ENCODE data around the gene SLIT1.

The SLIT1 gene

DNA sequence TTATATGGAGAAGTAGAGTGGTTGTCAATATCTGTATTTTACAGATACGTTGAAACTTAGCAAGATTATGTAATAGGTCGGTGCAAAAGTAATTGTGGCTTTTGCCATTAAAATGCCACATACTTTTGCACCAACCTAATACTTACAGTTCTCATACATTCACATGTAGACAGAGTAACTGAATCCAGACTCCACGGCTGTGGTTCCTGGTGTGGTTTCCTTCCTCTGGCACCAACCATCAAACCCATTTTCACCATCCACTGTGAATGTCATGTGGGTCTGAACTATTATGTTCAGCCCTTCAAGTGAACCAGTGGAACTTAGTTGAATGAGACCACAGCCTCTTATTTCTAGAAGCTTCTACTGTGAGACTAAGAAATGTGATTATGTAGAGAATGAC is 31.5 kb upstream of the SLIT1 start:
- no peak overlapping the region for H3K4me3 ChIP-seq (ENCODE audit: low read length)
- H3K27me3 ChIP-seq (ENCODE audit: control insufficient read depth, insufficient read depth, low read length), result no peaks in the 10 kb centered on the region

DNA sequence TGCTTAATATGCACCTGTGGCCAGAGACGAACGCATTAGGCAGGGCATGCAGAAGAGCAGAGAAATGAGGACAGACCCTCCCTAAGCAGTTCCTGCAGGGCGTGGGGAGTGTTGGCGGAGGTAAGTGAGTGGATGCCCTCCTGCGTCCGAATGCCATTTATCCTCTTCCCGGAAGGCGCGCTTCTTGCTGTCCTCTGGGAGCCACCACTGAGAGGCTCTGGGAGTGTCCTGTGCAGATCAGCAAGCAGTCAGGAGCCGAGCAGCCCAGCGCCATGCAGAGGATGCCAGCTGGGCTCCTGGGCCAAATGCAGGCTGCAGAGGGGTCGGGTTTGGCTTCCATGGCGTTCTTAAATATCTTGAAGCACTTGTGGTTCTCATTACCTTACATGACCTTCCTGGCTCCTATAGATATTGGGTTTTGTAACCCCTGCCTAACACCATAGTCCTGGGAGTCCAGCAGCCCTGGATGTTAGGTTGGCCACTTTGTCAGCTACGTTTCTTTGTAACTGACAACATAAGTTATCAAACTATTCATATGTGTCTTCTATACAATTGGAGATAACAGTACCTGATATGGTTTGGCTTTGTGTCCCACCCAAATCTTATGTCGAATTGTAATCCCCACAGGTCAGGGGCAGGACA is 30.0 kb upstream of the SLIT1 start:
- Histone ChIP-seq H3K4me3 (ENCODE audit: low read length) (no peak overlapping the region), H3K9ac (ENCODE audit: low read length) (no peak overlapping the region), H3K4me1 (ENCODE audit: control insufficient read depth, low read depth, low read length) (no peaks in the 10 kb centered on the region), H3K36me3 (ENCODE audit: control insufficient read depth, low read depth, low read length) (no peaks in the 10 kb centered on the region), H3K9me3 (ENCODE audit: control insufficient read depth, low read depth, low read length) (no peaks in the 10 kb centered on the region), H3K27me3 (ENCODE audit: control insufficient read depth, insufficient read depth, low read length) (no peaks in the 10 kb centered on the region), H3K27ac (ENCODE audit: low read length) (no peak overlapping the region)

More for the DNA sequence above, 31.5 kb upstream of the SLIT1 start:
- Histone ChIP-seq H3K27ac (ENCODE audit: low read length) (no peak overlapping the region), H3K9ac (ENCODE audit: low read length) (no peak overlapping the region), H3K4me1 (ENCODE audit: control insufficient read depth, low read depth, low read length) (peaks cover 4% of the 10 kb centered on the region), H3K9me3 (ENCODE audit: control insufficient read depth, low read depth, low read length) (no peaks in the 10 kb centered on the region), H3K36me3 (ENCODE audit: control insufficient read depth, low read depth, low read length) (no peaks in the 10 kb centered on the region)

DNA sequence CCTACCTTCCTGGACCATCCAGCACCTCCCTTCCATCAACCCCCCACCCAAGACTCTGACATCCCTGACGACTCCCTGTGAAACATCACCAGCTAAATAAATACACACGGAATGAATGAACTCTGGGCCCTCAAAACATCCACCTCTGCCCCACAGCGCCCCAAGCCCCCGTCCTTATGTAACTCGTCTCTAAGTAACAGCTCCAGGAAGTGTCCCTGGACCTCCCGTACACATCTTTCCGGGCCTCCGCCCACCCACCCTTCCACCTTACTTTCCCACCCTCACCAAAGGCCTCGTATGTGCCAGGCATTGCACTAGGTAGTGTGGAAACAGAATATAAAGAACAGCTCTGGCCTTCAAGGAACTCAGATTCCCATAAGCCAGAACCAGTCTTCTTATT is 27.7 kb upstream of the SLIT1 start:
- Histone ChIP-seq H3K27me3 (ENCODE audit: control insufficient read depth, insufficient read depth, low read length) (no peaks in the 10 kb centered on the region), H3K9me3 (ENCODE audit: control insufficient read depth, low read depth, low read length) (no peaks in the 10 kb centered on the region), H3K27ac (ENCODE audit: low read length) (no peak overlapping the region), H3K9ac (ENCODE audit: low read length) (no peak overlapping the region), H3K4me1 (ENCODE audit: control insufficient read depth, low read depth, low read length) (no peaks in the 10 kb centered on the region), H3K36me3 (ENCODE audit: control insufficient read depth, low read depth, low read length) (no peaks in the 10 kb centered on the region), H3K4me3 (ENCODE audit: low read length) (no peak overlapping the region)

DNA sequence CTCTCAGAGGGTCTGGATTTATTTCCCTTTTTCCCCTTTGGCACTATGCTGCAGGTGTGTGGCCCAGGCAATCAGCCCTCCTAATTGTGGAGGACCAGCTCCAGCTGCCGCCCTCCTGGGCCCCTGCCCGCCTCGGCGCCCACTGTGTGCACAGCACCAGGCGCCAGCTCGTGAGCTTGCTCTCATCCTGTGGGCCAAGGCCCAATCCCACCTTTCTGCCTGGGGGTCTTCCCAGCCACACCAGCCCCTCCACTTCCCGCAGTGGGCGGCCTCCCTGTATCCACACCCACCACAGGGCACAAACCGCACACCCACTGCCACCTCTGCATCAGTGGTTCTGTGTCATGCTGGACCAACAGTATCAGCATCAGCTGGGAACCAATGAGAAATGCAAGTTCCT is 25.5 kb upstream of the SLIT1 start:
- Histone ChIP-seq H3K27me3 (ENCODE audit: control insufficient read depth, insufficient read depth, low read length) (no peaks in the 10 kb centered on the region), H3K4me3 (ENCODE audit: low read length) (no peak overlapping the region), H3K9me3 (ENCODE audit: control insufficient read depth, low read depth, low read length) (no peaks in the 10 kb centered on the region), H3K4me1 (ENCODE audit: control insufficient read depth, low read depth, low read length) (no peaks in the 10 kb centered on the region), H3K36me3 (ENCODE audit: control insufficient read depth, low read depth, low read length) (no peaks in the 10 kb centered on the region), H3K9ac (ENCODE audit: low read length) (no peak overlapping the region), H3K27ac (ENCODE audit: low read length) (no peak overlapping the region)

DNA sequence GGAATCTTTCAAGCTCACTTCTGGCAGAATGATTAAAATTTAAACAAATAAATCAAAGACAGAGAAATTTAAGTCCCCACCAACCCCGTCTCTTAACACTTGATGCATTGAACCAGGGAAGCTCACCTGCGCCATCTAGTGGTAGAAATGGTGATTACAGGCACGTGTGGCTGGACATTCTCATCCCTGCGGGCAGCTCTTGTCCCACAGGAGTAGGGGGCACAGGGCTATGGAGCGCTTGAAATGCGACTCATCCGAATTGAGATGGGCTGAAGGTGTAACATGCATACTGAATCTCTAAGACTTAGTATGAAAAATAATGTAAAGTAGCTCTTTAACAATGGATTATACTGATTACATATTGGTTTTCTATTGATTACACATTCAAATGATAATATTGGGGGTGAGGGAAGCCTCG is 24.8 kb upstream of the SLIT1 start:
- Histone ChIP-seq H3K27me3 (ENCODE audit: control insufficient read depth, insufficient read depth, low read length) (no peaks in the 10 kb centered on the region), H3K4me1 (ENCODE audit: control insufficient read depth, low read depth, low read length) (no peaks in the 10 kb centered on the region), H3K4me3 (ENCODE audit: low read length) (no peak overlapping the region), H3K27ac (ENCODE audit: low read length) (no peak overlapping the region), H3K9ac (ENCODE audit: low read length) (no peak overlapping the region), H3K36me3 (ENCODE audit: control insufficient read depth, low read depth, low read length) (no peaks in the 10 kb centered on the region), H3K9me3 (ENCODE audit: control insufficient read depth, low read depth, low read length) (no peaks in the 10 kb centered on the region)

DNA sequence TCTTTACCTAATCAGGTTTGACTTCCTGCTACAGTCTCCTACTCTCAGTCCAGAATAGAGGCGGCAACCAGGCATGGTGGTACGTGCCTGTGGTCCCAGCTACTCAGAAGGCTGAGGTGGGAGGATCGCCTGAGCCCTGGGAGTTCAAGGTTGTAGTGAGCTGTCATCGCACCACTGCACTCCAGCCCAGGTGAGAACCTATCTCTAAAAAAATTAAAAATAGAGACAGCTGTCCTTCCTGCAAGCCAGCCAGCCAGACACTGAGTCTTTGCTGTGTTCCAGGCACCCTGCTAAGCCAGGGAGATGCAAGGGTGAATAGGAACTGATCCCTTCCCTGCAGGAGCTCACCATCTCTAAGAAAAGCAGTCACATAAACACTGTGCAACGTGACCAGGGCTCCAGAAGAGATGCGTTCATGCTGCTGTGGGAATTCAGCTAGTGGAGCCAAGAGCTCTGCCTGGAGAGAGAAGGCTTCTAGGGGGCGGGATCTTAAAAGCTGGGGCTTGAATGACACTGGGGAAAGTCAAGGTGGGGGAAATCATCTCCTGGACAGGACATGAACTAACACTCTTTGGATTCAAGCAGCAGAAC is 22.1 kb upstream of the SLIT1 start:
- Histone ChIP-seq H3K27me3 (ENCODE audit: control insufficient read depth, insufficient read depth, low read length) (no peaks in the 10 kb centered on the region), H3K36me3 (ENCODE audit: control insufficient read depth, low read depth, low read length) (no peaks in the 10 kb centered on the region), H3K27ac (ENCODE audit: low read length) (no peak overlapping the region), H3K9me3 (ENCODE audit: control insufficient read depth, low read depth, low read length) (no peaks in the 10 kb centered on the region), H3K4me1 (ENCODE audit: control insufficient read depth, low read depth, low read length) (no peaks in the 10 kb centered on the region), H3K9ac (ENCODE audit: low read length) (no peak overlapping the region), H3K4me3 (ENCODE audit: low read length) (no peak overlapping the region)

DNA sequence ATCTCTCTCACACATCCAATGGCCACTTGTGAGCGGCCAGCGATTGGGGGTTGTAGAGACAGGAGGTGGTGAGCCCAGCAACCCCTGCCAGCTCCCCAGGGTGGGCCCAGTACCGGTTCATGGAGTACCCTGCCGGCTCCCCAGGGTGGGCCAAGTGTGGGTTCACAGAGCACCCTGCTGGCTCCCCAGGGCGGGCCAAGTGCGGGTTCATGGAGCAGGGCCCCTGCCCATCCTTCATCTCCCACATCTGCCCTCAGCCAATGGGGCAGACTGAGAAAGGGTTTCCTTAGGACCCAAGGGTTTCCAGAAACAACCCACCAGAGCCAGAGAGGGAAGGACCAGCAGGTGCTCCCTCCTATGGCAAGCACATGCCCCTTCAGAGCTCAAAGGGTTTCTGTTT is 21.4 kb upstream of the SLIT1 start:
- H3K9ac ChIP-seq (ENCODE audit: low read length), result no peak overlapping the region
- no peak overlapping the region for H3K4me3 ChIP-seq (ENCODE audit: low read length)
- no peaks in the 10 kb centered on the region for H3K36me3 ChIP-seq (ENCODE audit: control insufficient read depth, low read depth, low read length)
- no peaks in the 10 kb centered on the region for H3K9me3 ChIP-seq (ENCODE audit: control insufficient read depth, low read depth, low read length)
- H3K27ac ChIP-seq (ENCODE audit: low read length), result no peak overlapping the region
- H3K27me3 ChIP-seq (ENCODE audit: control insufficient read depth, insufficient read depth, low read length), result no peaks in the 10 kb centered on the region
- no peaks in the 10 kb centered on the region for H3K4me1 ChIP-seq (ENCODE audit: control insufficient read depth, low read depth, low read length)

DNA sequence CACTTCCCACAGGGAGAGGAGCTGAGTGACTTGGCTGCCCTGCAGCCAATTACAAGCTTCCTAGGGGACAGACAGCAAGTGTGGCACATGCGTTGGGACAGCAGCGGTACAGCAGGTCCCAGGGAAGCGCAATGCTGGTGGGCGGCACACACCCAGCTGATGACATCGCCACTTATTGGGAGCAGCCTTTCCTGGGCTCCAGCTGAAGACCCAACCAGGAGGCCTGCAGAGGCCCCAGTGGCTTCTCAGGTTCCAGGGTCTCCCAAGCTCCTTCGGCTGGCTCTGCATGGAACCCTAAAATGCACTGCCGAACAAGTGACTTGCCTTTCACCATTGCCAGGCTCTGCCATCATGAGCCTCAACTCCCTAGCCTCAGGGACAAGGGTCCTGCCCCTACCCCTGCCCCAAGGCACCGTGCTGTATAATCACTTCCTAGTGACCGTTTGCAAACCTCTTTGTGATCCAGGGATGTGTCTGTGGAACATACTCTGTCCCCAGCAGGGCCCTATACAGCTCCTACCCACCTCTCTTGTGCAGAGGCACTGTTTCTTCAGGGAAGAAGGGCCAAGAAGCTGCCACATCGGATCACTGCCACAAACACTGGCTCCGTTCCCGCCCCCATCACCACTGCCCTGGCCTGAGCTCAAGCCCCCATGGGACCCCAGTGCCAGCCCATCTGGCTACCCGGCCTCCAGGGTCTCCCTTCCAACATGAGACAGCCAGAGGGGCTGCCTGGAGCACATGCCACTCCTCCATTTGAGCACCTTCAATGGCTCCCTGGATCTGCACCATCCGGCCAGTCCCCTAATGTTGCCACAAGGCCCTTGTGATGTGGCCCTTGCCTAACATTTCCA is 19.3 kb upstream of the SLIT1 start:
- Histone ChIP-seq H3K9ac (ENCODE audit: low read length) (no peak overlapping the region), H3K27me3 (ENCODE audit: control insufficient read depth, insufficient read depth, low read length) (no peaks in the 10 kb centered on the region), H3K36me3 (ENCODE audit: control insufficient read depth, low read depth, low read length) (no peaks in the 10 kb centered on the region), H3K9me3 (ENCODE audit: control insufficient read depth, low read depth, low read length) (no peaks in the 10 kb centered on the region), H3K4me3 (ENCODE audit: low read length) (no peak overlapping the region), H3K27ac (ENCODE audit: low read length) (no peak overlapping the region), H3K4me1 (ENCODE audit: control insufficient read depth, low read depth, low read length) (no peaks in the 10 kb centered on the region)

DNA sequence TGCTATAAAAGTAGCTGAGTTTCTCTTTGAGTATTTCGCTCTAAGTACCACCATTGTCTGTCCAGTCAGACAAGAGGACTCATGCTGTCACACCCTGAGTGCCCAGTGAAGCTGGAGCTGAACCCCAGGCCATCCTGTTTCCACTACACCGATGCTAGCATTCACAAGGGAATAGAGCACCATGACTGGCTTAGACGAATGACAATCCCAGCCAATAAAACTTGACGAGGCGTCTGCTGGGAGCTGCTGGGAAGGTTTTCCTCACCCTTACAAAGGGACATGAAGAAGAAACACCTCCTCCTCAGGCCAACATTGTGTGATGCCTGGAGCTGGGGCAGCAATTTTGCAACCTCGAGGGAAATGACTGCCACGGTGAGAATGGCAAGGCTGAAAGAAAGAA is 17.5 kb upstream of the SLIT1 start:
- H3K4me3 ChIP-seq (ENCODE audit: low read length), result no peak overlapping the region
- H3K9ac ChIP-seq (ENCODE audit: low read length), result no peak overlapping the region
- H3K36me3 ChIP-seq (ENCODE audit: control insufficient read depth, low read depth, low read length), result no peaks in the 10 kb centered on the region
- H3K27ac ChIP-seq (ENCODE audit: low read length), result no peak overlapping the region
- H3K4me1 ChIP-seq (ENCODE audit: control insufficient read depth, low read depth, low read length), result no peaks in the 10 kb centered on the region
- no peaks in the 10 kb centered on the region for H3K27me3 ChIP-seq (ENCODE audit: control insufficient read depth, insufficient read depth, low read length)
- no peaks in the 10 kb centered on the region for H3K9me3 ChIP-seq (ENCODE audit: control insufficient read depth, low read depth, low read length)

DNA sequence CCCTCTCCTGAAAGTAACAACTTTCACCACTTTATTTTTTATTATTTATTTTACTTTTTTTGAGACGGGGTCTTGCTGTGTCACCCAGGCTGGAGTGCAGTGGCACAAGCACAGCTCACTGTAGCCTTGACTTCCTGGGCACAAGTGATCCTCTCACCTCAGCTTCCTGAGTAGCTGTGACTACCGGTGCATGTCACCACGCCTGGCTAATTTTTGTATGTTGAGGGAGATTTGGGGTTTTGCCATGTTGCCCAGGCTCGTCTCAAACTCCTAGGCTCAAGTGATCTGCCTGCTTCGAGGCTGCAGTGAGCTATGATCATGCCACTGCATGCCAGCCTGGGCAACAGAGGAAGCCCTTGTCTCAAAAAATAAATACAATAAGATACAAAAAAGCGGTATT is 14.9 kb upstream of the SLIT1 start:
- H3K9me3 ChIP-seq (ENCODE audit: control insufficient read depth, low read depth, low read length), result no peaks in the 10 kb centered on the region
- H3K27ac ChIP-seq (ENCODE audit: low read length), result no peak overlapping the region
- no peak overlapping the region for H3K9ac ChIP-seq (ENCODE audit: low read length)
- no peaks in the 10 kb centered on the region for H3K36me3 ChIP-seq (ENCODE audit: control insufficient read depth, low read depth, low read length)
- H3K4me3 ChIP-seq (ENCODE audit: low read length), result no peak overlapping the region
- H3K4me1 ChIP-seq (ENCODE audit: control insufficient read depth, low read depth, low read length), result peaks cover 3% of the 10 kb centered on the region
- peaks cover 16% of the 10 kb centered on the region for H3K27me3 ChIP-seq (ENCODE audit: control insufficient read depth, insufficient read depth, low read length)

DNA sequence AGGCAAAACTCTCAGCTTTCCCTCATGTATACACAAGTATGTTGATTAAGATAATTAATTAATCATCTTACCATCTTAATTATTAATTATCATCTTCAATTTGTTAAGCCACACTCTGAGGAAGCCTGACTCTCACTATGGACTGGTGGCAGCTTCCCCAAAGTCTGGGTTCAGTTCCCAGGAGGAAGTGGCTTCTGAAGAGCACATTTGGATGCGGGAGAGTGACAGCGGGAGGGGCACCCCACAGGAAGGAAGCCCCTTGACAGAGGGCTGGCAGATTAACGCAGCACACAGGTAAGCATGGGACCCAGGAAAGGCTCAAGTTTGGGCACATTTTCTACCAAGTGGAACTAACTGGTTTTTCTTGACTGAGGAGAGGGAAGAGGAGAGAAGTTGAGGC is 13.4 kb upstream of the SLIT1 start:
- no peak overlapping the region for H3K4me3 ChIP-seq (ENCODE audit: low read length)
- peaks cover 3% of the 10 kb centered on the region for H3K4me1 ChIP-seq (ENCODE audit: control insufficient read depth, low read depth, low read length)
- H3K9ac ChIP-seq (ENCODE audit: low read length), result no peak overlapping the region
- no peaks in the 10 kb centered on the region for H3K9me3 ChIP-seq (ENCODE audit: control insufficient read depth, low read depth, low read length)
- no peak overlapping the region for H3K27ac ChIP-seq (ENCODE audit: low read length)
- H3K36me3 ChIP-seq (ENCODE audit: control insufficient read depth, low read depth, low read length), result no peaks in the 10 kb centered on the region
- peaks cover 23% of the 10 kb centered on the region for H3K27me3 ChIP-seq (ENCODE audit: control insufficient read depth, insufficient read depth, low read length)

All from iPS-18a (cell line).